H1 (cell line): ENCODE data around the gene MKNK2. TPM values are rescaled to one million over a fixed set of nuclear protein-coding genes. Genes with fewer than 3 reads are reported as not detected.
A peak's percentile ranks its signal among the peaks of the same experiment; 100 is the strongest.

ENCODE experiments used
- CTCF ChIA-PET: fragments of 300-600 bp; sonication (Branson Sonifier 250); formaldehyde crosslinking; loops from one replicate; lab custom pipeline; 2021; ENCODE audit not compliant: partially characterized antibody; lab: Charles Lee
- POLR2A ChIA-PET: fragments of 300-600 bp; sonication (Branson Sonifier 250); formaldehyde crosslinking; loops from one replicate; lab custom pipeline; 2021; ENCODE audit warnings: inconsistent platforms; ENCODE audit not compliant: partially characterized antibody; lab: Charles Lee
- DNase-seq, 2 experiments: peaks; one replicate each; pipeline versions ENCODE4 v3.0.0 to v3.0.0-alpha.2; 2010 to 2022; ENCODE audit warnings: low spot score in 2 of 2, low read depth in 1 of 2, mixed read lengths in 1 of 2
- FAIRE-seq: peaks from 2 replicates; lab custom pipeline; 2011; peaks lifted over from hg19 to GRCh38; lab: Jason Lieb, UNC
- H2AFZ ChIP-seq: 2 replicates; pipeline ENCODE4 v1.8.1; 2012; ENCODE audit warnings: low read length, inconsistent platforms
- H2AK5ac ChIP-seq: 2 replicates; pipeline ENCODE4 v1.6.1; 2013; ENCODE audit warnings: low read depth, low read length
- H2BK120ac ChIP-seq: replicated peaks from 2 replicates; pipeline ENCODE3; 2013; ENCODE audit warnings: low read depth, low read length, inconsistent platforms
- H2BK12ac ChIP-seq: 2 replicates; pipeline ENCODE4 v1.6.1; 2013; ENCODE audit warnings: low read depth, low read length
- H2BK15ac ChIP-seq: 2 replicates; pipeline ENCODE4 v1.6.1; 2013; ENCODE audit warnings: low read length
- H2BK20ac ChIP-seq: 2 replicates; pipeline ENCODE4 v1.6.1; 2013; ENCODE audit warnings: low read length
- H2BK5ac ChIP-seq: 2 replicates; pipeline ENCODE4 v1.6.1; 2013; ENCODE audit warnings: low read depth, low read length
- H3K14ac ChIP-seq: 2 replicates; pipeline ENCODE4 v1.6.1; 2013; ENCODE audit warnings: inconsistent platforms; ENCODE audit not compliant: insufficient read length
- H3K18ac ChIP-seq: 2 replicates; pipeline ENCODE4 v1.6.1; 2013; ENCODE audit warnings: low read length; ENCODE audit errors: extremely low read depth
- H3K23ac ChIP-seq: 2 replicates; pipeline ENCODE4 v1.6.1; 2013; ENCODE audit warnings: inconsistent platforms; ENCODE audit not compliant: insufficient read length
- H3K23me2 ChIP-seq: 2 replicates; pipeline ENCODE4 v1.6.1; 2013; ENCODE audit warnings: low read depth, low read length
- H3K27ac ChIP-seq: 2 replicates; pipeline ENCODE4 v1.6.1; 2011; ENCODE audit warnings: low read depth, low read length, inconsistent platforms
- H3K27me3 ChIP-seq, 4 experiments: replicated peaks in 1 of 4; 1 replicate in 1 of 4; 2 replicates in 3 of 4; pipeline versions ENCODE4 v1.6.1 to v1.8.1; 2011 to 2013; ENCODE audit warnings: low read length in 3 of 4, mild to moderate bottlenecking in 3 of 4, inconsistent platforms in 2 of 4, mixed read lengths in 2 of 4, moderate library complexity in 1 of 4; ENCODE audit not compliant: control insufficient read depth in 3 of 4, insufficient read depth in 3 of 4; ENCODE audit errors: extremely low read depth in 1 of 4
- H3K36me3 ChIP-seq, 4 experiments: 2 replicates each; pipeline versions ENCODE4 v1.6.1 to v1.8.1; 2011 to 2013; ENCODE audit warnings: mild to moderate bottlenecking in 4 of 4, low read length in 3 of 4, moderate library complexity in 2 of 4, control low read depth in 1 of 4, inconsistent platforms in 1 of 4; ENCODE audit not compliant: insufficient read depth in 4 of 4, control insufficient read depth in 2 of 4
- H3K4ac ChIP-seq: replicated peaks from 2 replicates; pipeline ENCODE3; 2013; ENCODE audit warnings: low read length, low read depth, mixed read lengths, inconsistent platforms; ENCODE audit not compliant: insufficient read length
- H3K4me1 ChIP-seq, 4 experiments: replicated peaks in 1 of 4; 1 replicate in 1 of 4; 2 replicates in 3 of 4; pipeline versions ENCODE4 v1.6.1 to v1.8.1; 2011 to 2013; ENCODE audit warnings: low read length in 3 of 4, inconsistent platforms in 2 of 4, mixed read lengths in 1 of 4; ENCODE audit not compliant: insufficient read depth in 4 of 4, control insufficient read depth in 3 of 4
- H3K4me2 ChIP-seq, 2 experiments: 2 replicates each; pipeline versions ENCODE4 v1.6.1 to v1.8.1; 2011 to 2013; ENCODE audit warnings: low read depth in 2 of 2, low read length in 2 of 2, control low read depth in 1 of 2, inconsistent platforms in 1 of 2, mild to moderate bottlenecking in 1 of 2; ENCODE audit not compliant: insufficient read depth in 1 of 2
- H3K4me3 ChIP-seq, 4 experiments: fragments of 200-600, 300-600 bp in 1 of 4; sonication (generic), shearing (Covaris generic), sonication (Bioruptor Twin) in 1 of 4; 2 replicates each; pipeline versions ENCODE4 v1.5.1 to v1.8.1; 2011 to 2016; ENCODE audit warnings: low read length in 4 of 4, low read depth in 3 of 4, control low read depth in 2 of 4, inconsistent platforms in 2 of 4, mild to moderate bottlenecking in 2 of 4, mixed read lengths in 1 of 4, moderate library complexity in 1 of 4; ENCODE audit not compliant: insufficient read depth in 2 of 4; ENCODE audit errors: extremely low read depth in 1 of 4
- H3K56ac ChIP-seq: replicated peaks from 2 replicates; pipeline ENCODE3; 2013; ENCODE audit warnings: low read depth, mild to moderate bottlenecking, mixed read lengths, low read length, inconsistent platforms; ENCODE audit not compliant: insufficient read length
- H3K79me1 ChIP-seq: 2 replicates; pipeline ENCODE4 v1.6.1; 2013; ENCODE audit warnings: low read depth, low read length, control low read depth
- H3K79me2 ChIP-seq, 2 experiments: 2 replicates each; pipeline versions ENCODE4 v1.6.1 to v1.8.1; 2012 to 2013; ENCODE audit warnings: low read length in 2 of 2, mild to moderate bottlenecking in 2 of 2, inconsistent platforms in 1 of 2; ENCODE audit not compliant: insufficient read depth in 2 of 2, control insufficient read depth in 1 of 2
- H3K9ac ChIP-seq, 4 experiments: replicated peaks in 1 of 4; 1 replicate in 1 of 4; 2 replicates in 3 of 4; pipeline versions ENCODE4 v1.6.1 to v1.8.1; 2011 to 2013; ENCODE audit warnings: low read depth in 3 of 4, low read length in 3 of 4, control low read depth in 2 of 4, mild to moderate bottlenecking in 2 of 4, moderate library complexity in 2 of 4, inconsistent platforms in 1 of 4; ENCODE audit errors: extremely low read depth in 1 of 4
- H3K9me3 ChIP-seq, 2 experiments: 2 replicates each; pipeline versions ENCODE4 v1.6.1 to v1.8.1; 2012 to 2013; ENCODE audit warnings: mild to moderate bottlenecking in 2 of 2, moderate library complexity in 2 of 2, control low read depth in 1 of 2, inconsistent platforms in 1 of 2, low read depth in 1 of 2, low read length in 1 of 2, mixed read lengths in 1 of 2; ENCODE audit not compliant: insufficient read depth in 2 of 2
- H4K20me1 ChIP-seq, 2 experiments: replicated peaks in 1 of 2; 2 replicates each; pipeline versions ENCODE3 to v1.8.1; 2011 to 2013; ENCODE audit warnings: inconsistent platforms in 2 of 2, low read length in 2 of 2, mild to moderate bottlenecking in 1 of 2; ENCODE audit not compliant: insufficient read depth in 2 of 2, control insufficient read depth in 1 of 2
- H4K5ac ChIP-seq: 2 replicates; pipeline ENCODE4 v1.6.1; 2013; ENCODE audit warnings: low read length, low read depth, mixed read lengths, inconsistent platforms; ENCODE audit not compliant: insufficient read length
- H4K8ac ChIP-seq: 2 replicates; pipeline ENCODE4 v1.8.0; 2013; ENCODE audit warnings: mild to moderate bottlenecking, moderate library complexity, low read length, inconsistent platforms; ENCODE audit not compliant: insufficient read depth; ENCODE audit errors: extremely low read depth
- H4K91ac ChIP-seq: replicated peaks from 2 replicates; pipeline ENCODE3; 2013; ENCODE audit warnings: low read length, mixed read lengths, inconsistent platforms; ENCODE audit not compliant: insufficient read length
- FOSL1 ChIP-seq: IDR thresholded peaks from 2 replicates; pipeline ENCODE4 v1.6.1; 2011; ENCODE audit warnings: mild to moderate bottlenecking, low read depth, low read length, moderate library complexity; ENCODE audit not compliant: insufficient read depth
- KDM4A ChIP-seq: IDR thresholded peaks from one replicate; pipeline ENCODE4 v1.7.1; 2012; ENCODE audit warnings: low read depth, mild to moderate bottlenecking, moderate library complexity, low read length, inconsistent platforms; ENCODE audit not compliant: severe bottlenecking
- WGBS, 2 experiments: shearing (Covaris generic) in 1 of 2; methylation state at CpG; one replicate each; pipeline versions ENCODE4 v1.1.6 to v1.1.7; 2013 to 2015; ENCODE audit warnings: low lambda C conversion rate in 2 of 2, mixed read lengths in 2 of 2, inconsistent platforms in 1 of 2, low coverage in 1 of 2, missing lambda C conversion rate in 1 of 2; ENCODE audit not compliant: insufficient replicate concordance in 2 of 2, insufficient coverage in 1 of 2, insufficient read length in 1 of 2; ENCODE audit errors: extremely low coverage in 1 of 2, missing lambda C conversion rate in 1 of 2; 5-methylcytosine and 5-hydroxymethylcytosine counted together
- polyA plus RNA-seq, 7 experiments: library from polyadenylated mRNA; depleted of rRNA in 3 of 7; stranded (reverse) in 5 of 7; unstranded in 2 of 7; fragments of >200 nt in 5 of 7; fragments of 200-250 nt in 2 of 7; gene quantifications; 1 replicate in 5 of 7; 2 replicates in 1 of 7; 4 replicates in 1 of 7; pipeline versions ENCODE4 v1.2.1 to v1.2.3, GENCODE V29; 2011 to 2013; ENCODE audit warnings: missing spikeins in 2 of 7, mixed read lengths in 2 of 7
- total RNA-seq: library from RNA; stranded (reverse); fragmentation: NEBNext Ultra II Directional; extraction: Animal tissue kit (Norgen Biotek cat#: 25700); gene quantifications from 2 replicates; pipeline ENCODE4 v1.2.1, GENCODE V29; 2021

Gene MKNK2
- total and polyA plus RNA-seq, 2 of the 8 experiments (the other 6 are each of a cell fraction or from before 2014, with no cell fraction given): 163 to 166 TPM

GRCh38 chr19:2044709-2045500, 6.1 kb downstream of the MKNK2 start:
- H4K5ac ChIP-seq: no peak overlapping the region
- no peak overlapping the region for H3K14ac ChIP-seq
- no peak overlapping the region for H2BK20ac ChIP-seq
- ChIA-PET CTCF (interaction anchor here (0.9 to 2.7 kb wide), 4 partner anchors 10 to 55 kb away, joined by 3 to 13 read pairs (median 4); no protein-coding TSS in a partner anchor), POLR2A (interaction anchor here (22.2 to 27.5 kb wide), 2 partner anchors 6 to 13 kb away, joined by 524 read pairs; partner anchors contain the start of gene MKNK2)
- H2AFZ ChIP-seq: no peak overlapping the region
- H3K56ac ChIP-seq: no peak overlapping the region
- H3K79me1 ChIP-seq: peaks cover 22% of the 10 kb centered on the region
- no peak overlapping the region; the same call in 1 of the 2 replicates for H3K27ac ChIP-seq
- no peak overlapping the region for H3K23ac ChIP-seq
- DNase-seq: no peak
- H3K9ac ChIP-seq: no peak overlapping the region
- H3K4ac ChIP-seq: no peak overlapping the region
- peaks cover 6 to 25% of the 10 kb centered on the region in 2 experiments; a peak in 2 of 4 replicates for H3K79me2 ChIP-seq
- H3K27me3 ChIP-seq: no peaks in the 10 kb centered on the region
- no peak overlapping the region for H3K4me3 ChIP-seq
- H3K36me3 ChIP-seq: peaks cover 7 to 32% (median 20%) of the 10 kb centered on the region in 4 experiments
- H2AK5ac ChIP-seq: no peak overlapping the region
- no peak overlapping the region for H2BK15ac ChIP-seq
- H3K4me1 ChIP-seq: peaks cover 0 to 27% (median 21%) of the 10 kb centered on the region in 4 experiments; a peak in 5 of 7 replicates
- H3K9me3 ChIP-seq: no peaks in the 10 kb centered on the region
- H4K8ac ChIP-seq: peak overlapping the region; percentile 62; the same call in 1 of the 2 replicates
- H2BK120ac ChIP-seq: no peak overlapping the region
- H2BK5ac ChIP-seq: no peak overlapping the region; the same call in 1 of the 2 replicates
- peaks cover 24 to 52% of the 10 kb centered on the region in 2 experiments for H4K20me1 ChIP-seq
- no peaks in the 10 kb centered on the region; the same call in 1 of the 2 replicates for H3K23me2 ChIP-seq
- WGBS, 2 experiments: 92% methylated on average over 18 of the region's 18 CpGs; no CpG with 5 or more reads in 1 of the 2 experiments
- no peak overlapping the region for H4K91ac ChIP-seq
- H3K4me2 ChIP-seq: no peak overlapping the region
- no peak overlapping the region for H2BK12ac ChIP-seq
- no peak overlapping the region for H3K18ac ChIP-seq
- FAIRE-seq: no peak
- TF ChIP-seq FOSL1: no peak
- no peak for TF ChIP-seq KDM4A
